Measurements from ENCODE around the gene VPS51.

Gene VPS51

DNA sequence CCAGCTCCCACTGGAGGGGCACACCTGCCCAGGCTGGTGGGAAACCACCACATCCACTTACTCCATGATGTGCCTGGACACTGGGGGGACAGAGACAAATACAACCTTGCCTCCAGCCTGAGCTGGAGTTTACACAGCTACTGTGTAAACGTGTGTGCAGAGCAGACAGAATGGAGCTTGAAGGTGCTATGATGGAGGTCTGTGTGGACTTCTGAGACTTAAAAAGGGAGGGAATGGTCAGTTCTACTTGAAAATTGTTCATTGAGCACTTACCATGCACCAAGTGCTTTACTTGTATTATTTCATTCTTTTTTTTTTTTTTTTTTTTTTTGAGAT lies 23.4 kb upstream of the VPS51 start:
- no peak for DNase-seq (ENCODE audit: low read depth)

DNA sequence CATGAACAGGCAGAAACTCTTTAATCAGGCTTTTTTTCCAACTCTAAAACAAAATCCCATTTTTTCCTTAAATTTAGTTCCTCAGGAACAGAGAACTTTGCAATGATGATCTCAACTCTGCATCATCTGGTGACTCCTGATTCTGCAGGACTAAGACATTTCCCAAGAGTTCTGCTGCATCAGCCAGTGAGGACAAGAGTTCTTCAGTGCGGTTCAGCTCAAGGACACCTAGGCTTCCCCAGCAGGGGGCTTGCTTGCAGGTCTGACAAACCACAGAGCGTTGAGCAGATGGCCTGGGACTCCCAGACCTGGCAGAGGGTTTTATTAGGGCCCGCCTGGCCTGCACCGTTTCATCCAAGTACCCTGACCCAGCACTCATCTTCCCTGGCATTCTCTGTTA lies 18.6 kb upstream of the VPS51 start:
- DNase-seq (ENCODE audit: low read depth) = no peak

DNA sequence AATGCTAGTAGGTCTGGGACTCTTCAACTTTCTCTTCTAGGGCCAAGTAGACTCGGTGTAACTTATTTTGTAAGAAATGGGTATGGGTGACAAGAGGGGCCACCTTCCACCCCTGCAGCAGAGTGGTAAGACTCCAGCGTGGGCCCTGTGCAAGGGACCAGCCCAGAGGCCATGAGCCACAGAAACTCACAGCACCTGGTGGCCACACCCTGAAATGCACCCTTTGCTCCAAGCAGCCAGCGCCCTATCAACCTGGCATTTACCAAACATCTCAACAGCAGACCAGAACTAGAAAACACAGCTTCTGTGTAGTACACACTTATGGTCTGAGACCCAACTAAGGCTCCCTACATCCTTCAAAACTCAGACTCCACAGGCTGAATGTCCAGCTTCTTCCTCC lies 17.9 kb upstream of the VPS51 start:
- peak; percentile 46 for DNase-seq (ENCODE audit: low read depth)

DNA sequence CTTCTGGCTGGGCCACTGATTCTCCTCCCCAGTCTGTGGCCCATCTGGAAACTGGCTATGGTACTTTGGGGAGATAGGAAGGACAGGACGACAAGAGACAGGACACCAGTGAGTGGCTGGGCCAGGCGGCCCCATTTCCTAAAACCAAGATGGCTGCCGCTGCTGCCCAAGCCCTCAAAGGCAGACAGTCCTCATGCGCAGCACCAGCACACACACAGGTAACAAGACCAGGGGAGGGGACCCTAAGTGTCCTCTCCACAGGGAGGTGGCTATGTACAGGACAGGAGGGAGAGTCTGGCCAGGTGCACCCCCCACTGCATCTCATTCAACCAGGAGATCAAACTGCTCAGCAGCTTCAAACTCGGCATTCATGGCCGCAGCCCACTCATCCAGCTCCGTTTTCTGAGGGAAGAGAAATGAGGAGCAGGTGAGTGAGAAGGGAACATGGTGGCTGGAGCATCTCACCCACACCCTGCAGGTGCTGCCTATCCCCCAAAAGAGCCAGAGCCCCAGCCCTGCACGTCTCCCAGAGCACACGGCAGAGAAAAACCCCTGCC lies 17.1 kb upstream of the VPS51 start:
- DNase-seq (ENCODE audit: low read depth) = no peak

DNA sequence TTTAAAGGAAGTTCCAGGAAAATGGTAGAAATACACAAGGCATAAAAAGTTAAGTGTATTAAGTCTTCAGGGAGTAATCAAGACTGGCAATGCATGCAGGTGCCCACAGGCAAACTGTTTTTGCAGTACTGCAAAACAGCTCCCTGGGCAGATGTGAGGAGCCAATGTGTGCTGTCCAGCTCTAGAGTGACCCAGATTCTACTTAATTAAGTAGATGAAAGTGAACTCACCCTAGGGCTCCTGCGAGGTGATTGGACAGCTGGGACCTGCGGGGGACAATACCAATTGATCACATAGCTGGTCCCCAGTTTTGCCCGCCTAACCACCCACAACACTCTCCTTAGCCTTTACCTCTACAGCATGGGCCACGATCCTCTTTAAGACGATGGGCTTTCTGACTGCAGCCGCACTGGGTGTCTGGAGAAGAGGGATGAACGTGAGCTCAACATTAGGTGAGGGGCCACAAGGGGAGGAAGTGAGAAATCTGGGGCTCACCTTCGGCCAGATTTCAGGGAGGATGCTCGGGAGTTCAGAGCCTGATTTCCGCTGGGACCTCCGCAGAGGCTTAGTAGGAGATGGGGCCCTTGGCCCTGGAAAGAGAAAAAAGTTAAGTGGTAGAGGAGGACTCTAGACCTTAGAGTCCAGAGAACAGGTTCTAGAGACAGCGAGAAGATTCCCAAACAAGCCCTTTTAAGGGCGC lies 12.7 kb upstream of the VPS51 start:
- no peak for DNase-seq (ENCODE audit: low read depth)

DNA sequence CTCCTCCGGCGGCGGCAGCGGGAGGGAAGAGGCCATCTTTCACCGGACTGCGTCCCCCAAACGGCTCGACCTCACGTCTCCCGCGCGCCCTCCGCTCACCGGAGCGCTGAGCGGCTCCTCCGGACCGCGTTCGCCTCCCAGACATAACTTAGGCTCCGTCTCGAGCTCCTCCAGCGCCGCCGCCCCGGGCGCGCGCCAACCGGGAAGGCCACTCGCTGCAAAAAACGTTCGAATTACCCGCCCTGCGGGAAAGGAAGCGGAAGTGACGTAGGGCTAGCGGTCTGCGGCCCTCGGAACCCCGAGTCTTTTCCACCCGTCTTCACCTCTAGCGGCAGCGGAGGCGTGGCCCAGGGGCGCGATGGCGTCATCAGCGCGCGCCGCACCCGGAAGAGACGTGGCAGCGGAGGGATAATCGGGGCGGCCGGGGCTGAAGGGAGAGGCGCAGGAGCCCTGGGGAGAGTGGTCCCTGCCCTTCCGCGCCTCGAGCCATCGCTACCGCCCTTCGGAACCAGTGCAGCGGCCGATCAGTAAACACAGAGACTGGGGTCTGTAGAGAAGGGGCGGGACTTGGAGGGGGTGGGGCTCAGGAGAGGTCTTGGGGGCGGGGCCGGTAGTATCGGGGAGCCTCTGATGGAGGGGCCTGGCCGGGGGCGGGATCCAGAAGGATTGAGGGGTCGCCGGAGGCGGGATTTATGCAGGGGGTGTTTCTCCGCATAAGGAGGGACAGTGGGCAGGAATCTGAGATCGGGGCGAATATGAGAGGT lies 12.0 kb upstream of the VPS51 start, which contains the start of the genes CDCA5 and ZFPL1:
Gene CDCA5, minus strand, starts transcription at position 207 of the 764 bp plus-strand sequence. Its CDS starts 62 bp downstream, at position 145.
Gene ZFPL1, plus strand, starts transcription at position 389 of the 764 bp plus-strand sequence. CDS start 477 bp downstream, outside the sequence.
- peak; percentile 96 for DNase-seq (ENCODE audit: low read depth)

DNA sequence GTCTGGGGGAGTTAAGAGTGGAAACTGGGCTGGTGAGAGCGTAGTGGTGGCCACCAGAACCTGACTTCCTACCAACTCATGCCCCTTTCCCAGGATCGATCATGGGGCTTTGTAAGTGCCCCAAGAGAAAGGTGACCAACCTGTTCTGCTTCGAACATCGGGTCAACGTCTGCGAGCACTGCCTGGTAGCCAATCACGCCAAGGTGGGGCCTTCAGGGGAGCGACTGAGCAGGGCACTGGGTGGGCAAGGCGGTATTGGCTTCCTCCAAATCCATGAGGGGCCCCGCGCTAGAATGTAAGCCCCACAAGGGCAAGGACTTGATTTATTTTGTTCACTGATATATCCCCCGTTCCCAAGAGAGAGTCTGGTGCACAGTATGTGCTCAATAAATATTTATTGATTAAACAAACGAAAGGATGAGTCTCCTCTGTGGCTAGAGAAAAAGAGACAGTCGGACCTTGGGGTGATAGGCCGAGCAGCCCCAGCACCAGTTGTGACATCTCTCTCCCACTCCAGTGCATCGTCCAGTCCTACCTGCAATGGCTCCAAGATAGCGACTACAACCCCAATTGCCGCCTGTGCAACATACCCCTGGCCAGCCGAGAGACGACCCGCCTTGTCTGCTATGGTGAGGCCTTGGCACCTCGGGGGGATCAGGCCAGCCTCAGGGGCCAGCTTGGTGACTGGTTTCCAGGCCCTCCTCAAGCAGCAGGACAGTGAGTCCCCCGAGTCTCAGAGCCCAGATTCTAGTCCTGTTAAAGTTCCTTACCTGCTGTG lies 11.2 kb upstream of the VPS51 start:
- DNase-seq (ENCODE audit: low read depth) = no peak

DNA sequence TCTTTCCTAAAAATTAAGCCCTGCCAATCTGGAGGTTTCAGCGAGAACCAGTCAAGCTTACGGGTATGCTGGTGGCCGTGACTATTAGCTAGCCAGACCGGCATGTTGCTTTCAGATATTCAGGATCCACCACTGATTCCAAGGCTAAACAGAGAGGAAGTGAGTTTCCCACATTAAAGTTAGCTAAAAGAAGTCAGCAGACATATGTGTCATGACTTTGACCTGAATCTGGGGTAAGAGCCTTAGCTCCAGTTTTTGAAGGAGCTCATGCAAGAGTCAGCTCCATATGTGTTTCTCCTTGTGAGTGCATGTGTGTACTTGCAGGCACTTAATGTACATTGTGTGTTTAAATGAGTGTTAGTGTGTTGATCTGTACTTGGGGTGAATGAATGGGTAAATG lies 10.6 kb upstream of the VPS51 start:
- DNase-seq (ENCODE audit: low read depth) = no peak

DNA sequence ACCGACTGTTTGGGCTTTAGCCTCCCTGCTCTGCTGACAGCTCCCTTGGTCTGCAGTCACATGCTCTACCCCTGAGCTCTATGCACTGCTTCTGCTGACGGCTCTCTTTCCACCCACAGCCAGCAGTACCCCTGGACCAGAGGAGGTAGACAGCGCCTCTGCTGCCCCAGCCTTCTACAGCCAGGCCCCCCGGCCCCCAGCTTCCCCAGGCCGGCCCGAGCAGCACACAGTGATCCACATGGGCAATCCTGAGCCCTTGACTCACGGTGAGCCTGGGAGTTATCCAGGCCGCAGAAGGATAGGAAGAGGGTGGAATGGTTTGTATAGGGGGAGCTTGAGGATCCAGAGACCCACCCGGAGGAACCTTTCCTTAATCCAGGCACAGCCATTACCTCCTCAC lies 9.2 kb upstream of the VPS51 start:
- no peak for DNase-seq (ENCODE audit: low read depth)

DNA sequence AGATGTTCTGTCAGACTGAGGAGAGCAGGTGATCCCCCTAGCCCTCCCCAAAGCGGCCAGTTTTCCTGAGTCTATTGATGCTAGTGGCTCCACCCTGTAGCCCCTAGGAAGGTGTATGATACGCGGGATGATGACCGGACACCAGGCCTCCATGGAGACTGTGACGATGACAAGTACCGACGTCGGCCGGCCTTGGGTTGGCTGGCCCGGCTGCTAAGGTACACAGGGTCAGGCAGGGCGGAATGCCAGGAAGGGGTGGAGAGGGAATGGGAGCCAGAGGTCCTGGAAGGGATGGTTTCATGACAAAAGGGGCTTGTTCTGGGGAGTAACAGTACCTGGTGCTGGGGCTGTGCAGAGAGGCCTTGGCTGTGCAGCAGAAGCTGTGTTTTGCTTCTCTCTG lies 8.8 kb upstream of the VPS51 start:
- no peak for DNase-seq (ENCODE audit: low read depth)

DNA sequence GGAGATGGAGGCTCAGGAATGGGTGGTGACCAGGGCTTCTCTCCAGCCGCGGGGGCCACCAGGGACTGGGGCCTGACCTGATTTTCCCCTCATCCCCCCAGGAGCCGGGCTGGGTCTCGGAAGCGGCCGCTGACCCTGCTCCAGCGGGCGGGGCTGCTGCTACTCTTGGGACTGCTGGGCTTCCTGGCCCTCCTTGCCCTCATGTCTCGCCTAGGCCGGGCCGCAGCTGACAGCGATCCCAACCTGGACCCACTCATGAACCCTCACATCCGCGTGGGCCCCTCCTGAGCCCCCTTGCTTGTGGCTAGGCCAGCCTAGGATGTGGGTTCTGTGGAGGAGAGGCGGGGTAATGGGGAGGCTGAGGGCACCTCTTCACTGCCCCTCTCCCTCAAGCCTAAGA lies 8.2 kb upstream of the VPS51 start:
- no peak for DNase-seq (ENCODE audit: low read depth)

DNA sequence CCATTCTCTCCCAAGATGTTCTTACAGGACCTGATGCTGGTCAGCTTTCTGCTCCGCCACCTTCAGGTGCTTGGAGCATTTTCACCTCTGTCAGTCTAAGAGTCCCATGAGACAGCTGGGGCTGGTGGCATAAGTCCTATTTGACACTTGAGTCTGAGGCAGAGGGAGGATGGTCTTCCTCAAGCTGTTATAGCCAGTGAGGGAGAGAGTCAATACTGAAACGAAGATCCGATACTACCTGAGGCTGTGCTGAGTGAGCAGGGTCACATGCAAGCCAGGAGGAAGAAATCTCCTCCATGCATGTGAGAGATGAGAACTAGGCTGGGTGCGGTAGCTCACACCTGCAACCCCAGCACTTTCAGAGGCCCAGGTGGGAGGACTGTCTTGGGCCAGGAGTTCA lies 6.4 kb upstream of the VPS51 start:
- no peak for DNase-seq (ENCODE audit: low read depth)

DNA sequence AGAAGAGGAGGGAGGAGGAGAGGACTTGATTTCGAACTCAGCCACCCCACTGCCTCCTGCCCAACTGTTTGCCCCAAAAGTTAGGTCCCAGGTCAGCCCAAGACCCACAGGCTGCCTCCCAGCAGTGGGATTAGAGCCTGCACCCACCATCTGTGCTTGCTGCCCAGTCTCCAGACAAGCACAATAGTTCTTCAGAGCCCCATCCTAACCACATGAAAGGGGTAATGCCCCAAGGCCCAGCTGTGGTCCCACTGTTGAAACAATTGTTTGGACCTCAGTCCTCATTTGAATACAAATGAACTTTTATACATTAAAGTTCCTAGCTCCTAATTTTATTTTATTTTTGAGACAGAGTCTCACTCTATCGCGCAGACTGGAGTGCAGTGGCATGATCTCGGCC lies 5.4 kb upstream of the VPS51 start:
- no peak for DNase-seq (ENCODE audit: low read depth)

DNA sequence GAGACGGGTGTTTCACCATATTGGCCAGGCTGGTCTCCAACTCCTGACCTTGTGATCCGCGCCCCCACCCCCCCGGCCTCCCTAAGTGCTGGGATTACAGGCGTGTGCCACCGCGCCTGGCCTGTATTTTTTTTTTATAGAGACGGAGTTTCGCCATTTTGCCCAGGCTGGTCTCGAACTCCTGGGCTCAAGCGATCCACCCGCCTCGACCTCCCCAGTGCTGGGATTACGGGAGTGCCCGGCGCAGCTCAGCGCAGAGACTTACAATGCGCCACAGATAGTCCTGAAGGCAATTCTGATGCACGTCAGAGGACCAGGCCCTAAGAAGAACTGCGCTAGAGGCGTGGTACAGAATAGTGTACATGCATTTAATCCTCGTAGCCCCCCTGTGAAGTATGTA lies 587 bp upstream of the VPS51 start:
- no peak for DNase-seq (ENCODE audit: low read depth)

DNA sequence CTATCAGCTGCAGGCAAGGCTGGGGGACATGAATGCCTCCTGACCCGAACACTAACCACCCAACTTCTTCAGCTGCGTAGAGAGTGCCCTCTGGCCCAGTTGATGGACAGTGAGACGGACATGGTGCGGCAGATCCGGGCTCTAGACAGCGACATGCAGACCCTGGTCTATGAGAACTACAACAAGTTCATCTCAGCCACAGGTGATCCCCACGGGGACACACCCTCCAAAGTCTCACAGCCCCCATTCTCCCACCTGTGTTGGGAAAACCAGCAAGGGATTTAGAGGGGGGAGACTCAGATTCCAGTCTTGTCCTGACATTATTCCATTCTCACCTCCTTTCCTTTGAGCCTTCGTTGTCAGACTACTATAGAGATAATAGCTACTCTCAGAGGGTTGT lies 912 bp downstream of the VPS51 start:
- no peak for DNase-seq (ENCODE audit: low read depth)

DNA sequence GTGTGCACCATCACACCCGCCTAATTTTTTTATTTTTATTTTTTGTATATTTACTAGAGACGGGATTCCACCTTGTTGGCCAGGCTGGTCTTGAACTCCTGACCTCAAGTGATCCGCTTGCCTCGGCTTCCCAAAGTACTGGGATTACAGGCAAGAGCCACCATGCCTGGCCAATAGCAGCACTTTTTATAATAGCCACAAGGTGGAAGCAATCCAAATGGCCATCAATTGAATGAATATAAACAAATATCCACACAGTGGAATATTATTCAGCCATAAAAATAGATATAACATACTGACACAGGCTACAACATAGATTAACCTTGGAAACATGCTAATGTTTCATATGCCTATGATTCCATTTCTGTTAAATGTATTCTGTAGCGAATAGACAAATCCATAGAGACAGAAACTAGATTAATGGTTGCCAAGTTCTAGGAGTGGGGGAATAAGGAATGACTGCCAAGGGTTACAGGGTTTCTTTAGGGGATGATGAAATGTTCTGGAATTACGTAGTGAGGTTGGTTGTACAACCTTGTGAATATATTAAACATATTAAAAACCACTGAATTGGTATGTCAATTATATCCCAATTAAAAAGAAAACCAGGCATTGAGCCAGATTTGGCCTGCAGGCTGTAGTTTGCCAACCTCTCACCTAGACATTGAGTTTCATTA lies 4.8 kb downstream of the VPS51 start:
- no peak for DNase-seq (ENCODE audit: low read depth)

DNA sequence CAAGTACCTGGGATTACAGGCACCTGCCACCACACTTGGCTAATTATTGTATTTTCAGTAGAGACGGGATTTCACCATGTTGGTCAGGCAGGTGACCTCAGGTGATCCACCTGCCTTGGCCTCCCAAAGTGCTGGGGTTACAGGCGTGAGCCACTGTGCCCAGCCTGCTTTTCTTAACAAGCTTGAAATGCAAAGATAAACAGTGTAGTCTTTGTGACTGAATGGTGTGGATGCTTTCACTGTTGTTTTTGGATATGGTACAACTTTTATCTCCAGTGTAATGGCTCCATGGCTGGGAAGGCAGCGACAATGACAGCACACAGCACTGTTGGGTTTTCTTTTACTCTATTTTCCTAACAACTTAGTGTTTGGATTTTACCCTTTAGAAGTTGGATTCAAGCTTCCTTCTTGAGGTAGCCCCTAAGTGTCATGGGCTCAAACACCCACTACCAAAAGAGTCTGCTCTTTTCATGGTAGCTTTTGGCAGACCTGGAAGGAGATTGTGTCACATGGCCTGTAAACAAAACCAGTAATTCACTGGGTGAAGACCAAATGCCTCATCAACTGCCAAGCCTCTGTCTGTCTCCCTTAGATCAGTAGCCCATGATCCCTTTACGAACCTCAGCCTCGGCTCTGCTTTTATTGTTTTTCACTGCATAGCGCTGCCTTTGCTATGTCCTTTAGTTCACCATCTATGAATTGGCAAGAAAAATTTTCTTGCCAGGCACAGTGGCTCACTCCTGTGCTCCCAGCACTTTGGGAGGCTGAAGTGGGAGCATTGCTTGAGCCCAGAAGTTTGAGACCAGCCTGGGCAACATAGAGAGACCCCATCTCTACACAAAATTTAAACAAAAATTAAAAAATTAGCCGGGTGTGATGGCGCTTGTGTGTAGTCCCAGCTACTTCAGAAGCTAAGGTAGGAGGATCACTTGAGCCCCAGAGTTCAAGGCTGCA lies 6.4 kb downstream of the VPS51 start:
- DNase-seq (ENCODE audit: low read depth) = no peak

DNA sequence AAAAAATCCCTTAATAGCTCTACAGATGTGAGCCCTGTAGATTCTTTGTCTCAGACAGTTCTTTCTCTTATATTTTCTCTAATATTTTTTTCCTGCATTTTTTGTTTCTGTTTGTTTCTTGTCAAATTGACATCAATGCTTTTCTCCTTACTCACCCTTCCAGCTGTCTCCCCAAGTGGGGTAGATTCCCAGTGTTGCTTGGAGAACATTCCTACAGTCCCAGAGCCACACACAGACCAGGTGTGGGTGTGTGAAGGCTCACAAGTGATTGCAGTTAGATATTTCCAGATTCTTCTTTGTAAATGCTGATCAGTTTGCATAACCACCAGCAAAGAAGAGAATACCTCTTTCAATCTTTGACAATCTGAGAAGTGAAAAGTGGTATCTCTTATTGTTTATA lies 7.5 kb downstream of the VPS51 start:
- no peak for DNase-seq (ENCODE audit: low read depth)

DNA sequence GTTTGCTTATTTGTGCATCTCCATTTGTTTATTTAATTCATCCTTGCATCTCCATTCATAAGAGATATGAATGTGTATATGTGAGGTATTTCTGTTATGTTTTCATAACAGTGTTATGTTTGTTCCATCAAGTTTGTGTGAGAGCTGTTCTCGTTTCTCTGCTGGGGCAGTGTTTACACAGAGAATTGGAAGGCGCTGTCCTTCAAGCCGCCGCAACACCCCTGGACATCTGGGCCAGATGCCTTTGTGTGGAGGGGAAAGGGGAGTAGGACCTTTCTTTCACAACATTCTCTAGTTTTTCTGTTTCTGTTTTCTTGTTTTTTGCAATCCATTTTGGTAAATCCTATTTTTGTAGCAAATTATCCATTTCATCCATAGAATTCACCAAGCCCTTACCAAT lies 8.6 kb downstream of the VPS51 start:
- DNase-seq (ENCODE audit: low read depth) = no peak

DNA sequence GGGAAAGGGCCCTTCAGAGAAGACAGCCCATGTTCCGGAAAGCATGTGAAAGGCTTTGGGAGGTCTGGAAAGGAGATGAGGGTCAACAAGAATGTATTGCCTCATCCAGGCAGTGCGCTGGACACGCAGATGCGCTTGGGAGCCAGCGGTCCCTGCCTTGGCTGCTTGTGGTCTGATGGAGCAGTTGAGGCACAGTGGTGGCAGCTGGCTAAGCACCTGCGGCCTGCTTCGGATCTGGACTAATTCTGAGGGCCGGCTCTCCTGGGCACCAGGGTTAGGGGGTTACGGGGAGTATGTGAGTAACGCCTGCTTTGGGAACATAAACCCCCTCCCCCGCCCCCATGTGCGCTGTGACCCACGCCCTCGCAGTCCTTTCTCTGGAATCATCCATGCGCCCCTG lies 11.1 kb downstream of the VPS51 start:
- no peak for DNase-seq (ENCODE audit: low read depth)

All from stimulated activated CD8-positive, alpha-beta memory T cell treated with anti-CD3 and anti-CD28 coated beads, Interleukin-4, amount 100 ng/mL, for 24 hours (primary cell).